ENCODE measurements around the gene MAPKAP1.

- no peak for TF ChIP-seq GATA2 (IDR thresholded peaks at IDR 0.05; ENCODE audit: low read depth, low read length)
- no peak for TF ChIP-seq GATA3 (IDR thresholded peaks at IDR 0.05; ENCODE audit: low read depth, low read length)
These were observed 72.8 kb downstream of the MAPKAP1 start for GRCh38 chr9:125634040-125634717.

All from SH-SY5Y (cell line).